ENCODE measurements around the gene TSTD2.

TSTD2 gene

DNA sequence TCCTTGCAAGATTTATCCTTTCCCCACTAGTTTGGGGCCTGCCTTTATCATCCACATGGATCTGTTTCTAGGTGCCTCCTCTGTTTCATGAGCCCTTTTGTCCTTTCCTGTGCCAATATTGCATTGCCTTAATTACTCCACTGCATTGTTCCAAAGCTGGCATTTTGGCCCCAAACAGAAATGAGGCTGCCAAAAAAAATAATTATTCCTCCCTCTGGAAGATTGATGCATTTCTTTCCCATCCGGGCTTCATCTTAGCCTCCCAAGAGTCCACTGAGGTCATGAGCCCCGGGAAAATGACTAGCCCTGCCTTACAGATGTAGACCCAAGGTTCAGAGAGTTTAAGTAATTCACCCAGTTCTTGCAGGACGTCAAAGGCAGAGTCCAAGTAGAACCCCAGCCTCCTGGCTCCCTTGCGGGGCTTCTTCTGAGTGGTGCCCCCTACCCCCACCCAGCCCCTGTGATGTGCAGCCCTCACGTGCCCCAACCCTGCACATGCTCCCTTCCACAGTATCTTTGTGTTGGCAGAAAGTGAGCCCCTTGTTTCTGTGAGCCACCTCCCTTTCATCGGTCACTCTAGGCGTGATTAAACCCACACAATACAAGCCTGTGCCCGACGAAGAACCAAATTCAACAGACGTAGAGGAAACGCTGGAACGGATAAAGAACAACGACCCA, 69.6 kb downstream of the TSTD2 start:
- H4K20me1 ChIP-seq (ENCODE audit: insufficient read depth, low read length) = no peaks in the 10 kb centered on the region
- no peaks in the 10 kb centered on the region for H3K9me2 ChIP-seq (ENCODE audit: low read depth, low read length)
- H3K4me1 ChIP-seq (ENCODE audit: insufficient read depth, low read length, severe bottlenecking) = no peaks in the 10 kb centered on the region
- no peak overlapping the region for H3K9ac ChIP-seq (ENCODE audit: low read length)
- no peaks in the 10 kb centered on the region for H3F3A ChIP-seq (ENCODE audit: insufficient read depth, low read length)
- H3K9me3 ChIP-seq (ENCODE audit: low read length) = no peaks in the 10 kb centered on the region
- no peaks in the 10 kb centered on the region for H3K27me3 ChIP-seq (ENCODE audit: insufficient read depth, low read length)
- no peaks in the 10 kb centered on the region for H3K79me2 ChIP-seq (ENCODE audit: insufficient read depth, low read length)
- no peaks in the 10 kb centered on the region for H3K36me3 ChIP-seq (ENCODE audit: insufficient read depth, low read length)
- TF ChIP-seq EZH2 (IDR thresholded peaks at IDR 0.05; ENCODE audit: borderline replicate concordance, low read length) = no peak
- TF ChIP-seq, protein P1, sequence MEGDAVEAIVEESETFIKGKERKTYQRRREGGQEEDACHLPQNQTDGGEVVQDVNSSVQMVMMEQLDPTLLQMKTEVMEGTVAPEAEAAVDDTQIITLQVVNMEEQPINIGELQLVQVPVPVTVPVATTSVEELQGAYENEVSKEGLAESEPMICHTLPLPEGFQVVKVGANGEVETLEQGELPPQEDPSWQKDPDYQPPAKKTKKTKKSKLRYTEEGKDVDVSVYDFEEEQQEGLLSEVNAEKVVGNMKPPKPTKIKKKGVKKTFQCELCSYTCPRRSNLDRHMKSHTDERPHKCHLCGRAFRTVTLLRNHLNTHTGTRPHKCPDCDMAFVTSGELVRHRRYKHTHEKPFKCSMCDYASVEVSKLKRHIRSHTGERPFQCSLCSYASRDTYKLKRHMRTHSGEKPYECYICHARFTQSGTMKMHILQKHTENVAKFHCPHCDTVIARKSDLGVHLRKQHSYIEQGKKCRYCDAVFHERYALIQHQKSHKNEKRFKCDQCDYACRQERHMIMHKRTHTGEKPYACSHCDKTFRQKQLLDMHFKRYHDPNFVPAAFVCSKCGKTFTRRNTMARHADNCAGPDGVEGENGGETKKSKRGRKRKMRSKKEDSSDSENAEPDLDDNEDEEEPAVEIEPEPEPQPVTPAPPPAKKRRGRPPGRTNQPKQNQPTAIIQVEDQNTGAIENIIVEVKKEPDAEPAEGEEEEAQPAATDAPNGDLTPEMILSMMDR (IDR thresholded peaks at IDR 0.05; ENCODE audit: low read length) = no peak
- no peak overlapping the region for H2AFZ ChIP-seq (ENCODE audit: low read length)
- no peak overlapping the region for H3K4me3 ChIP-seq (ENCODE audit: low read depth, low read length, poor library complexity, severe bottlenecking)
- no peak overlapping the region for H3K27ac ChIP-seq (ENCODE audit: low read depth, low read length, poor library complexity, severe bottlenecking)
- H3K4me2 ChIP-seq (ENCODE audit: low read length) = no peak overlapping the region

DNA sequence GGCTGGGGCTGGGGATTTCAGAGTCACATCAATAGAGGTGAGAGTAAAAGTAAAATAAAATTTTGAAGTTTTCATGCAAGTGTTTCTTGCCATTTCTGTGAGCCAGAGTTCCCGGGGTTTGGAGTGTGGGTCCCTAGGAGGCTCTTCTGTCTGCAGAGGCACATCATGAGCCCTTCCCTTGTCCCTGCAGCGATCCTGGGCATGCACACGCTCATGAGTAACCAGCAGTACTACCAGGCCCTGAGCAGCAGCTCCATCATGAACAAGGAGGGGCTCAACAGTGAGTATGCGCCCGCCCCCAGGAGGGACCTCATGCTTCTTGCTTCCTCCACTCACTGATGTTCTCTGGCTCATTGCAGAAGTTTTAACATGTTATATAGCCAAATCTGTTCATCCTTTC, 70.6 kb downstream of the TSTD2 start:
- no peak overlapping the region for H3K4me2 ChIP-seq (ENCODE audit: low read length)
- H3K9me2 ChIP-seq (ENCODE audit: low read depth, low read length) = no peaks in the 10 kb centered on the region
- H3K27me3 ChIP-seq (ENCODE audit: insufficient read depth, low read length) = no peaks in the 10 kb centered on the region
- H4K20me1 ChIP-seq (ENCODE audit: insufficient read depth, low read length) = no peaks in the 10 kb centered on the region
- H3K4me3 ChIP-seq (ENCODE audit: low read depth, low read length, poor library complexity, severe bottlenecking) = no peak overlapping the region
- H3K4me1 ChIP-seq (ENCODE audit: insufficient read depth, low read length, severe bottlenecking) = no peaks in the 10 kb centered on the region
- H3K9ac ChIP-seq (ENCODE audit: low read length) = no peak overlapping the region
- no peak overlapping the region for H2AFZ ChIP-seq (ENCODE audit: low read length)
- H3K79me2 ChIP-seq (ENCODE audit: insufficient read depth, low read length) = no peaks in the 10 kb centered on the region
- H3K36me3 ChIP-seq (ENCODE audit: insufficient read depth, low read length) = no peaks in the 10 kb centered on the region
- TF ChIP-seq, protein P1 (IDR thresholded peaks at IDR 0.05; ENCODE audit: low read length) = no peak
- no peak for TF ChIP-seq EZH2 (IDR thresholded peaks at IDR 0.05; ENCODE audit: borderline replicate concordance, low read length)
- H3F3A ChIP-seq (ENCODE audit: insufficient read depth, low read length) = no peaks in the 10 kb centered on the region
- H3K27ac ChIP-seq (ENCODE audit: low read depth, low read length, poor library complexity, severe bottlenecking) = no peak overlapping the region
- no peaks in the 10 kb centered on the region for H3K9me3 ChIP-seq (ENCODE audit: low read length)

DNA sequence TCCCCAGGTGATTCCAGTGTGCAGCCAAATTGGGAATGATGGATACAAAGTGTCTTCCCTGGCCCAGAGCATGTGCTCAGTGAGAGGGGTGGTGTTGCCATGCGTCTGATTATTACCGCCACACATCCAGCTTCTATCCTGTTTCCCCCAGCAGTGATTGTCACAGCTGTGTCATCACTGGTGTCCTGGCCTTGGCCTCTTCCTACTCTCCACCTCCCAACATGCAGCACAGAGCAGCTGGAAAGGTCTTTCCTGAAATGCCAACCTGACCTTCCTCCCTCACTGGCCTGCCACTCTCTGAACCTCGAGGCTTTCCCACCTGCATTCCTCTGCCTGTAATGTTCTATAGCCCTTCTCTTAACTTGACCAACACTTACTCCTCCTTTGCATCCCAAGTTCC, 71.7 kb downstream of the TSTD2 start:
- H4K20me1 ChIP-seq (ENCODE audit: insufficient read depth, low read length) = no peaks in the 10 kb centered on the region
- H2AFZ ChIP-seq (ENCODE audit: low read length) = no peak overlapping the region
- no peaks in the 10 kb centered on the region for H3K27me3 ChIP-seq (ENCODE audit: insufficient read depth, low read length)
- no peak overlapping the region for H3K27ac ChIP-seq (ENCODE audit: low read depth, low read length, poor library complexity, severe bottlenecking)
- no peak overlapping the region for H3K4me3 ChIP-seq (ENCODE audit: low read depth, low read length, poor library complexity, severe bottlenecking)
- no peak overlapping the region for H3K9ac ChIP-seq (ENCODE audit: low read length)
- no peaks in the 10 kb centered on the region for H3K9me3 ChIP-seq (ENCODE audit: low read length)
- no peak for TF ChIP-seq EZH2 (IDR thresholded peaks at IDR 0.05; ENCODE audit: borderline replicate concordance, low read length)
- TF ChIP-seq, protein P1 (IDR thresholded peaks at IDR 0.05; ENCODE audit: low read length) = no peak
- H3K4me1 ChIP-seq (ENCODE audit: insufficient read depth, low read length, severe bottlenecking) = no peaks in the 10 kb centered on the region
- H3K36me3 ChIP-seq (ENCODE audit: insufficient read depth, low read length) = no peaks in the 10 kb centered on the region
- no peaks in the 10 kb centered on the region for H3F3A ChIP-seq (ENCODE audit: insufficient read depth, low read length)
- H3K9me2 ChIP-seq (ENCODE audit: low read depth, low read length) = no peaks in the 10 kb centered on the region
- no peak overlapping the region for H3K4me2 ChIP-seq (ENCODE audit: low read length)
- no peaks in the 10 kb centered on the region for H3K79me2 ChIP-seq (ENCODE audit: insufficient read depth, low read length)
